Measurements from ENCODE around the gene AKR7A2.

AKR7A2 gene

GRCh38 chr1:19326748-19327065 lies 14.8 kb upstream of the AKR7A2 start:
- Histone ChIP-seq H3K27me3 (no peaks in the 10 kb centered on the region), H3K4me3 (ENCODE audit: low read depth, low read length) (no peak overlapping the region), H3K9me3 (no peaks in the 10 kb centered on the region), H3K4me1 (no peaks in the 10 kb centered on the region), H3K36me3 (no peaks in the 10 kb centered on the region)
- no peak for TF ChIP-seq CTCF (IDR thresholded peaks at IDR 0.05; ENCODE audit: low read depth, low read length)
- DNase-seq = no peak

- no peak overlapping the region for H3K4me3 ChIP-seq (ENCODE audit: low read depth, low read length)
- no peaks in the 10 kb centered on the region for H3K9me3 ChIP-seq
- no peak for TF ChIP-seq CTCF (IDR thresholded peaks at IDR 0.05; ENCODE audit: low read depth, low read length)
- H3K36me3 ChIP-seq = no peaks in the 10 kb centered on the region
- DNase-seq = no peak
- no peaks in the 10 kb centered on the region for H3K27me3 ChIP-seq
- H3K4me1 ChIP-seq = no peaks in the 10 kb centered on the region
Measured at GRCh38 chr1:19325958-19326747, 14.2 kb upstream of the AKR7A2 start.

- Histone ChIP-seq H3K4me1 (no peaks in the 10 kb centered on the region), H3K4me3 (ENCODE audit: low read depth, low read length) (no peak overlapping the region), H3K36me3 (no peaks in the 10 kb centered on the region), H3K9me3 (no peaks in the 10 kb centered on the region), H3K27me3 (no peaks in the 10 kb centered on the region)
- TF ChIP-seq CTCF (IDR thresholded peaks at IDR 0.05; ENCODE audit: low read depth, low read length) = no peak
- DNase-seq = no peak
Measured at GRCh38 chr1:19325368-19325957, 13.5 kb upstream of the AKR7A2 start.

- H3K4me3 ChIP-seq (ENCODE audit: low read depth, low read length) = no peak overlapping the region
- H3K9me3 ChIP-seq = no peaks in the 10 kb centered on the region
- TF ChIP-seq CTCF (IDR thresholded peaks at IDR 0.05; ENCODE audit: low read depth, low read length) = no peak
- H3K36me3 ChIP-seq = no peaks in the 10 kb centered on the region
- H3K27me3 ChIP-seq = no peaks in the 10 kb centered on the region
- DNase-seq = no peak
- no peaks in the 10 kb centered on the region for H3K4me1 ChIP-seq
Measured at GRCh38 chr1:19324665-19324990, 12.7 kb upstream of the AKR7A2 start.

GRCh38 chr1:19323987-19324664 lies 12.2 kb upstream of the AKR7A2 start:
- DNase-seq = no peak
- Histone ChIP-seq H3K36me3 (no peaks in the 10 kb centered on the region), H3K9me3 (no peaks in the 10 kb centered on the region)

More at GRCh38 chr1:19323987-19324664, 12.2 kb upstream of the AKR7A2 start:
- H3K4me3 ChIP-seq (ENCODE audit: low read depth, low read length) = no peak overlapping the region
- TF ChIP-seq CTCF (IDR thresholded peaks at IDR 0.05; ENCODE audit: low read depth, low read length) = no peak
- no peaks in the 10 kb centered on the region for H3K27me3 ChIP-seq
- H3K4me1 ChIP-seq = no peaks in the 10 kb centered on the region

Measured in BE2C (cell line).